Bone marrow (tissue), 2 donors: ENCODE results near the gene GID4.
A peak's percentile ranks its signal among the peaks of the same experiment; 100 is the strongest.

ENCODE experiments used
- DNase-seq, 2 donors: peaks; one replicate each; lab custom pipeline; 2025; lab: John Stamatoyannopoulos, UW

GID4 gene

GRCh38 chr17:18044609-18045008 is 5.4 kb downstream of the GID4 start:
- DNase-seq: no peak

- no peak for DNase-seq
Observed at GRCh38 chr17:18045691-18046350, 6.6 kb downstream of the GID4 start.

GRCh38 chr17:18055597-18055996 is 16.4 kb downstream of the GID4 start:
- DNase-seq: no peak

- DNase-seq: no peak
Observed at GRCh38 chr17:18056214-18056613, 17.0 kb downstream of the GID4 start.

- DNase-seq: no peak
Observed at GRCh38 chr17:18059283-18059682, 20.1 kb downstream of the GID4 start.

GRCh38 chr17:18064053-18064452 is 24.8 kb downstream of the GID4 start:
- DNase-seq: no peak

GRCh38 chr17:18065546-18065945 is 26.3 kb downstream of the GID4 start:
- DNase-seq: no peak

- no peak for DNase-seq
Observed at GRCh38 chr17:18066866-18067265, 27.7 kb downstream of the GID4 start.

GRCh38 chr17:18069101-18069500 is 29.9 kb downstream of the GID4 start:
- no peak for DNase-seq

GRCh38 chr17:18070861-18071340 is 31.7 kb downstream of the GID4 start:
- DNase-seq: no peak

- DNase-seq: no peak
Observed at GRCh38 chr17:18071751-18072150, 32.5 kb downstream of the GID4 start.

GRCh38 chr17:18074566-18075272 is 35.5 kb downstream of the GID4 start:
- no peak for DNase-seq

GRCh38 chr17:18076936-18077335 is 37.7 kb downstream of the GID4 start:
- no peak for DNase-seq

- DNase-seq: no peak
Observed at GRCh38 chr17:18079543-18079942, 40.3 kb downstream of the GID4 start.

- DNase-seq: no peak
Observed at GRCh38 chr17:18084256-18084655, 45.0 kb downstream of the GID4 start.

GRCh38 chr17:18087610-18088491 is 48.6 kb downstream of the GID4 start, which contains the start of gene DRG2:
Gene DRG2, plus strand, starts transcription at chr17:18087948. Its CDS starts 76 bp downstream, at chr17:18088024.
- DNase-seq: peak; percentile 64 to 81

GRCh38 chr17:18089613-18090012 is 50.4 kb downstream of the GID4 start:
- DNase-seq: no peak

- no peak for DNase-seq
Observed at GRCh38 chr17:18093616-18094408, 54.6 kb downstream of the GID4 start.

- no peak for DNase-seq
Observed at GRCh38 chr17:18094409-18094807, 55.2 kb downstream of the GID4 start.

- no peak for DNase-seq
Observed at GRCh38 chr17:18099516-18099915, 60.3 kb downstream of the GID4 start.

GRCh38 chr17:18100616-18101015 is 61.4 kb downstream of the GID4 start:
- no peak for DNase-seq

- no peak for DNase-seq
Observed at GRCh38 chr17:18101828-18102227, 62.6 kb downstream of the GID4 start.
